AG09309 (cell line): ENCODE data around the gene CATSPER1.
"Not testable (repeated sequence)": the region's sequence is repeated elsewhere in the genome, so short reads cannot be mapped to it uniquely, and the experiment has no call there.

Experiments used
- DNase-seq: peaks from one replicate; pipeline ENCODE4 v3.0.0-alpha.2; 2010; ENCODE audit warnings: low read depth
- H3K4me3 ChIP-seq: 2 replicates; pipeline ENCODE4 v1.5.1; 2011; ENCODE audit warnings: mild to moderate bottlenecking, low read depth, low read length, moderate library complexity; ENCODE audit not compliant: control insufficient read depth
- CTCF ChIP-seq: IDR thresholded peaks from 2 replicates; pipeline ENCODE4 v1.5.1; 2011; ENCODE audit warnings: mild to moderate bottlenecking, low read depth, low read length, inconsistent platforms; ENCODE audit not compliant: insufficient read depth, control insufficient read depth; ENCODE audit errors: missing control alignments

Gene CATSPER1

GRCh38 chr11:66013762-66014100, 12.5 kb downstream of the CATSPER1 start:
- TF ChIP-seq CTCF, result no peak
- no peak for DNase-seq
- H3K4me3 ChIP-seq, result no peak overlapping the region

- DNase-seq, result no peak
- H3K4me3 ChIP-seq, result no peak overlapping the region
- TF ChIP-seq CTCF, result no peak
Observed at GRCh38 chr11:66012946-66013761, 13.1 kb downstream of the CATSPER1 start.

- no peak for TF ChIP-seq CTCF
- DNase-seq, result no peak
- no peak overlapping the region for H3K4me3 ChIP-seq
Observed at GRCh38 chr11:66012371-66012945, 13.8 kb downstream of the CATSPER1 start.

GRCh38 chr11:66011785-66012303, 14.4 kb downstream of the CATSPER1 start, which contains the start of gene CST6:
TSS of gene CST6 (plus strand) at chr11:66012008. CDS start at chr11:66012045, 37 bp downstream.
- H3K4me3 ChIP-seq, result no peak within 1 kb of the TSS
- no peak for DNase-seq
- TF ChIP-seq CTCF, result no peak

- H3K4me3 ChIP-seq, result no peak overlapping the region
- DNase-seq, result no peak
- no peak for TF ChIP-seq CTCF
Observed at GRCh38 chr11:66011239-66011784, 15.0 kb downstream of the CATSPER1 start.

GRCh38 chr11:66010036-66010435, 16.2 kb downstream of the CATSPER1 start:
- DNase-seq, H3K4me3 ChIP-seq: not testable (repeated sequence)

GRCh38 chr11:66008468-66009101, 17.7 kb downstream of the CATSPER1 start:
- DNase-seq, result no peak
- no peak overlapping the region for H3K4me3 ChIP-seq
- no peak for TF ChIP-seq CTCF
